Measurements from ENCODE around the gene SLC12A8.
A peak's percentile ranks its signal among the peaks of the same experiment; 100 is the strongest.

The SLC12A8 gene, protein sequence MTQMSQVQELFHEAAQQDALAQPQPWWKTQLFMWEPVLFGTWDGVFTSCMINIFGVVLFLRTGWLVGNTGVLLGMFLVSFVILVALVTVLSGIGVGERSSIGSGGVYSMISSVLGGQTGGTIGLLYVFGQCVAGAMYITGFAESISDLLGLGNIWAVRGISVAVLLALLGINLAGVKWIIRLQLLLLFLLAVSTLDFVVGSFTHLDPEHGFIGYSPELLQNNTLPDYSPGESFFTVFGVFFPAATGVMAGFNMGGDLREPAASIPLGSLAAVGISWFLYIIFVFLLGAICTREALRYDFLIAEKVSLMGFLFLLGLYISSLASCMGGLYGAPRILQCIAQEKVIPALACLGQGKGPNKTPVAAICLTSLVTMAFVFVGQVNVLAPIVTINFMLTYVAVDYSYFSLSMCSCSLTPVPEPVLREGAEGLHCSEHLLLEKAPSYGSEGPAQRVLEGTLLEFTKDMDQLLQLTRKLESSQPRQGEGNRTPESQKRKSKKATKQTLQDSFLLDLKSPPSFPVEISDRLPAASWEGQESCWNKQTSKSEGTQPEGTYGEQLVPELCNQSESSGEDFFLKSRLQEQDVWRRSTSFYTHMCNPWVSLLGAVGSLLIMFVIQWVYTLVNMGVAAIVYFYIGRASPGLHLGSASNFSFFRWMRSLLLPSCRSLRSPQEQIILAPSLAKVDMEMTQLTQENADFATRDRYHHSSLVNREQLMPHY

DNA sequence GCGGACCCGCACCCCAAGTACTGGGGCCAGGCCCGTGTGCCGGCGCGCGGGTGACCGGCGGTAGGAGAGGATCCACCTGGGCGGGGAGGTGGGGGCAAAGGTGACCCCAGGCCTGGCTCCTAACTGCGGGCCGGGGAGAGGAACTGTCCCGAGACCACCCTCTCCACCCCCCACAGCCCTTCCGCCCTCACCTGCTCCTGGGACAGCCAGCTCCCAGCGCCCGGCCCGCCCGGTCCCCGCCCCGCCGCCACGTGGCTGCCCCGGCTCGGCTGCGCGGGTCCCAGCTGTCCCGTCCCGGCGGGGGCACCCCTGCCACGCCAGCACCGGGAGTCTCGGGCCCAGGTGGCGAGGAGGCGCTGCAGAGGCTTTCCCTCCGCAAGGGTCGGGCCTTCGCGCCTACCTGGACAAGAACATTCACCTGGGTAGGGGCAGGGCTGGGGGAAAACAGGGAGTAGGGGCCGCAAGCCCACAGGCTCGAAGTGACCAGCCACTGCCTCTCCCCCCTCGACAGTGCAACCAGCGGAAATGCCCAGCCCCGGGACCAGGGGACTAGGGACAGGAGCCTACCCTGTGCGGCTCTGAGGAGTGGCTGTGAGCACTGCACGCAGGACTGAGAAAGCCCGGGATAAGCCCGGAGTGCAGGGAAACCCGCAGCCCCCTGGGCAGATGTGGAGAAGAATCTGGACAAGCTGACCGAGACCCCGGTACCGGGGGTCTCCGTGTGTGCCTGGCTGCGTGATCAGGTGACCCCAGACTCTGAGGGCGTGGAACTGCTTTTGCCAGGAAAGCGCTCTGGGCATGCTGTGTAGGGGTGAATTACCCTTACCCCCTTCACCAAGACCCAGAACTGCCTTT is at the start of gene SLC12A8:
Gene SLC12A8, minus strand, starts transcription at position 240 of the 855 bp plus-strand sequence. CDS start 1,399 bp downstream, outside the sequence.
- Histone ChIP-seq H3K27ac (ENCODE audit: low read length) (no peak within 1 kb of the TSS), H3K27me3 (ENCODE audit: control insufficient read depth, insufficient read depth, low read length) (peaks cover 14% of the 10 kb centered on the region), H3K4me1 (ENCODE audit: control insufficient read depth, low read depth, low read length) (peaks cover 18% of the 10 kb centered on the region), H3K36me3 (ENCODE audit: control insufficient read depth, low read depth, low read length) (no peaks in the 10 kb centered on the region), H3K9me3 (ENCODE audit: control insufficient read depth, low read depth, low read length) (no peaks in the 10 kb centered on the region), H3K9ac (ENCODE audit: low read length) (peak within 1 kb of the TSS; percentile 63), H3K4me3 (ENCODE audit: low read length) (peak within 1 kb of the TSS; percentile 71)

DNA sequence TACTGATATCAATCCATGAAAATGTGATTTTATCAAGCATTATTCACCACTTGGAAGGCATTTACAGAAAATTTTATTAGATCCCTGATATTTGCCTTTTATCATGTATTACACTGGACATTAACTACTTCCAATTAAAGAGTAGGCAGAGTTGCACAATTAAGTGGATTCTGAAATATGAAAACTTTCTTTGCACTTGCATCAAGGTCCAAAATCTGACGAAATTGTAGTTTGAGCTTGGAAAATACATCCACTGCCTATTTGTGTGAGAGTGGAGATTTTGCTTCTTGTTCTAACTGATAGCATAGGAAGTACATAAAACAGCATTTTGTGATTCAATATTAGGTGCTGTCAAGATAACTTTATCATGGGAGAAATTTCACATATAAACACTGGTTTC is 49.6 kb upstream of the SLC12A8 start:
- Histone ChIP-seq H3K9ac (ENCODE audit: low read length) (no peak overlapping the region), H3K36me3 (ENCODE audit: control insufficient read depth, low read depth, low read length) (peaks cover 3% of the 10 kb centered on the region), H3K27ac (ENCODE audit: low read length) (no peak overlapping the region), H3K4me3 (ENCODE audit: low read length) (no peak overlapping the region), H3K27me3 (ENCODE audit: control insufficient read depth, insufficient read depth, low read length) (no peaks in the 10 kb centered on the region), H3K4me1 (ENCODE audit: control insufficient read depth, low read depth, low read length) (no peaks in the 10 kb centered on the region), H3K9me3 (ENCODE audit: control insufficient read depth, low read depth, low read length) (no peaks in the 10 kb centered on the region)

DNA sequence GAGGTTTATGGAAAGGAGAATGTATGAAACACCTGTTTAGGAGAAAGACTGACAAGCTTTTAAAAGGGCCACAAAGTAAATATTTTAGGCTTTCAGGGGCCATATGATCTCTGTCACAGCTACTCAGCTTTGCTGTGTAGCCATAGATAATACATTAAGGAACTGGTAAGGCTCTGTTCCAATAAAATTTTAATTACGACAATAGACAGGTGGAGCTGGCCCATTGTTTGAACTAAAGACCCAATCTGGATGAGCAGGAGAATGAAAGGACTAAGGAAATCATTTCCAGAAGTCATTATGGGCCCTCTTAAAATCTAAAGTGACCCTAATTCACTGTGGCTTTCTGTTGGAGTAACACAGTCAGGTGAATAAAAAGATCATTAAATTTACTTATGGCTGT is 48.5 kb upstream of the SLC12A8 start:
- Histone ChIP-seq H3K4me1 (ENCODE audit: control insufficient read depth, low read depth, low read length) (no peaks in the 10 kb centered on the region), H3K27me3 (ENCODE audit: control insufficient read depth, insufficient read depth, low read length) (no peaks in the 10 kb centered on the region), H3K4me3 (ENCODE audit: low read length) (no peak overlapping the region), H3K9ac (ENCODE audit: low read length) (no peak overlapping the region), H3K36me3 (ENCODE audit: control insufficient read depth, low read depth, low read length) (peaks cover 3% of the 10 kb centered on the region), H3K27ac (ENCODE audit: low read length) (no peak overlapping the region), H3K9me3 (ENCODE audit: control insufficient read depth, low read depth, low read length) (peaks cover 5% of the 10 kb centered on the region)

DNA sequence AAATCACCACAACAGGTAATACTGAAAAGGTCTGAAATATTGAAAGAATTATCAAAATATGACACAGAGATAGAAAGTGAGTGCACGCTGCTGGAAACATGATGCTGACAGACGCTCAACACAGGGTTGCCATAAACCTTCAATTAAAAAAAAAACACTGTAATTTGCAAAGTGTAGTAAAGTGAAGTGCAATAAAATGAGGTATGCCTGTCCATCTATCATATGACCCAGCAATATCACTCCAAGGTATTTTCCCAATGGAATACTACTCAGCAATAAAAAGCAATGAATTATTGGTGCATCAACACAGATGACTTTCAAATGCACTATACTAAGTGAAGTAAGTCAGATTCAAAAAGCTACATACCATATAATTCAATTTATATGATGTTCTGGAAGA is 47.6 kb upstream of the SLC12A8 start:
- Histone ChIP-seq H3K4me3 (ENCODE audit: low read length) (no peak overlapping the region), H3K9ac (ENCODE audit: low read length) (no peak overlapping the region), H3K27me3 (ENCODE audit: control insufficient read depth, insufficient read depth, low read length) (no peaks in the 10 kb centered on the region), H3K4me1 (ENCODE audit: control insufficient read depth, low read depth, low read length) (no peaks in the 10 kb centered on the region), H3K27ac (ENCODE audit: low read length) (no peak overlapping the region), H3K36me3 (ENCODE audit: control insufficient read depth, low read depth, low read length) (peaks cover 3% of the 10 kb centered on the region), H3K9me3 (ENCODE audit: control insufficient read depth, low read depth, low read length) (peaks cover 5% of the 10 kb centered on the region)

DNA sequence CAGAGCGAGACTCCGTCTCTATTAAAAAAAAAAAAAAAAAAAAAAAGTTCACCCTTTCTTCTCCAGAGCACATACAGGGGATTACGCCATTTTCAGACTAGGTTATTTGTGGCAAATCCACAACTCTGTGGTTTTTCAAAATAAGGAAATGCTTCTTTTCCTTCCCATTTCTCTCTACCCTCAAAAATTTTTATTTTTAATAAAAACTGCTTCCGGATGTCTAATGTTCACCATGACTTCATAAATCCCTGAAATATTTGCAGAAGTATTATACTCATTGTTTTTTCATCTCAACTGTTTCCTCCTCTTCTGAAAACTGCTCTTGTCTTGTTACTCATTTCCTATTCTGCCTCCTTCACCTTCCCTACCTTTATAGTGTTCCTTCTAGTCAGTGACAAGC is 45.0 kb upstream of the SLC12A8 start:
- H3K27me3 ChIP-seq (ENCODE audit: control insufficient read depth, insufficient read depth, low read length) = no peaks in the 10 kb centered on the region
- H3K9me3 ChIP-seq (ENCODE audit: control insufficient read depth, low read depth, low read length) = peaks cover 5% of the 10 kb centered on the region
- no peak overlapping the region for H3K27ac ChIP-seq (ENCODE audit: low read length)
- no peak overlapping the region for H3K4me3 ChIP-seq (ENCODE audit: low read length)
- H3K36me3 ChIP-seq (ENCODE audit: control insufficient read depth, low read depth, low read length) = peaks cover 3% of the 10 kb centered on the region
- no peaks in the 10 kb centered on the region for H3K4me1 ChIP-seq (ENCODE audit: control insufficient read depth, low read depth, low read length)
- H3K9ac ChIP-seq (ENCODE audit: low read length) = no peak overlapping the region

DNA sequence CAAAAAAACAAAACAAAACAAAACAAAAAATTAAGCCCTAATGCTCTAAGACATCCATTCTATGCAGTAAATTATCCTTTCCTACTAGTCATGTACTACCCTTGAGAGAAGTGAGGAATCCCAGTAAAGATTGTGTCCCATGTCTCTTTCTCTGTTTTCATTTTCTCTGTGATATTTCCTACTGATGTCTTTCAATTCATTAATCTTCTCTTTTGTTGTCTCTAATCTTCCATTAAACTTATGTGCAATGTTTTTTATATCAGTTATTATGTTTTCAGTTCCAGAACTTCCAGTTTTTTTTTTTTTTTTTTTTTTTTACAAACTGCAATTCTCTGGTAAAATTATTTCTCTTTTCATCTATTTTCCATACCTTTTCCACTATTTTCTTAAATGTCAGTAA is 44.1 kb upstream of the SLC12A8 start:
- H3K27ac ChIP-seq (ENCODE audit: low read length) = no peak overlapping the region
- peaks cover 5% of the 10 kb centered on the region for H3K9me3 ChIP-seq (ENCODE audit: control insufficient read depth, low read depth, low read length)
- no peaks in the 10 kb centered on the region for H3K4me1 ChIP-seq (ENCODE audit: control insufficient read depth, low read depth, low read length)
- H3K9ac ChIP-seq (ENCODE audit: low read length) = no peak overlapping the region
- peaks cover 3% of the 10 kb centered on the region for H3K36me3 ChIP-seq (ENCODE audit: control insufficient read depth, low read depth, low read length)
- no peak overlapping the region for H3K4me3 ChIP-seq (ENCODE audit: low read length)
- H3K27me3 ChIP-seq (ENCODE audit: control insufficient read depth, insufficient read depth, low read length) = no peaks in the 10 kb centered on the region

DNA sequence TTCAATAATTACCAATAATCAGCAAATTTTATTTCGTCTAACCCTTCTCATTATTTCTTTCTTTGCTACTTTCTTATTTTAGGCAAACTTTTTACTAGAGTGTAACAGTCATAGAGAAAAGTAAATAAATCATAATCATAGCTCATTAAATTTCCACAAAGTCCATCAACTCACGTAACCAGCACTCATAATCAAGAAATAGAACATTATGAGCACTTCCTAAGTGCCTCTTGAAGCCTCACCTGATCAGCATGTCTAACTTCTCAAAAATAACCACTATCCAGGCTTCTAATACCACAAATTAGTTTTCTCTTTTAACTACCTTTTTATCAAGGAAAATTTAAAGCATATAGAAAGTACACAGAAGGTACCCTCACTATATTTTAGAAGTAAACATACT is 38.4 kb upstream of the SLC12A8 start:
- no peak overlapping the region for H3K4me3 ChIP-seq (ENCODE audit: low read length)
- H3K9ac ChIP-seq (ENCODE audit: low read length) = no peak overlapping the region
- no peaks in the 10 kb centered on the region for H3K4me1 ChIP-seq (ENCODE audit: control insufficient read depth, low read depth, low read length)
- H3K27me3 ChIP-seq (ENCODE audit: control insufficient read depth, insufficient read depth, low read length) = no peaks in the 10 kb centered on the region
- H3K9me3 ChIP-seq (ENCODE audit: control insufficient read depth, low read depth, low read length) = no peaks in the 10 kb centered on the region
- H3K27ac ChIP-seq (ENCODE audit: low read length) = no peak overlapping the region
- H3K36me3 ChIP-seq (ENCODE audit: control insufficient read depth, low read depth, low read length) = no peaks in the 10 kb centered on the region

DNA sequence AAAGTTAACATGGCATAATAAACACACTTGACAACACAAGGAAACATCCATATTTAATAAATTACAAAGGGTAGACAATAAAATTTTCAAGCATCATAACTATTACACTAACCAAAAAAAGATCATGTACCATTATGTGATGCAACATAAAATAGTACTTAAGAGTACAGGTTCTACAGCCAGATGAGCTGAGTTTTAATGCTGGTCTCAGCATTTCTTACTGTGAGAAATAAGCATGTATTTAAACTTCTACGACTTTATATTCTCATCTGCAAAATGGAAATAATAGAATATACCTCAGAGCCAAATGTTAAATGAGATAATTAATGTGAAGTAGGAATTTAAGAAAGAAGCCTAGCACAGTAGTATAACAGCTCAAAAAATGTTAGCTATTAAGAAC is 33.7 kb upstream of the SLC12A8 start:
- no peaks in the 10 kb centered on the region for H3K27me3 ChIP-seq (ENCODE audit: control insufficient read depth, insufficient read depth, low read length)
- no peaks in the 10 kb centered on the region for H3K9me3 ChIP-seq (ENCODE audit: control insufficient read depth, low read depth, low read length)
- no peak overlapping the region for H3K27ac ChIP-seq (ENCODE audit: low read length)
- H3K4me1 ChIP-seq (ENCODE audit: control insufficient read depth, low read depth, low read length) = no peaks in the 10 kb centered on the region
- H3K36me3 ChIP-seq (ENCODE audit: control insufficient read depth, low read depth, low read length) = no peaks in the 10 kb centered on the region
- H3K9ac ChIP-seq (ENCODE audit: low read length) = no peak overlapping the region
- H3K4me3 ChIP-seq (ENCODE audit: low read length) = no peak overlapping the region

DNA sequence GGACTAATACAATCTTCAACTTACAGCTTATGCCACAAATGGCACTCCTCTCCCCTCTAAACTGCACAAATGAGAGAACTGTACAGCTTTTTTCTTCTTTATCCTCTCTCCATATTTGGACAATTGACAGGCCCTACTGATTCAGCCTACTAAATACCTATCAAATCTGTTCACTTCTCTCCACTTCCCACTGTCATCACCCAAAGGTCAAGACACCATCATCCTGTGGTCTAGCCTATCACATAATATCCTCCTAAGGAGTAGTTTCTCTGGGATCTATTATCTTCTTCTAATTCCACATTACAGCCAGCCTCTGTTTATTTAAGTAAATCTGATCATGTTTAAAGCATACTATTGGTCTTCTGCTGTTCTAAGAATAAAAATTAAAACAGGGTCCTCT is 33.0 kb upstream of the SLC12A8 start:
- Histone ChIP-seq H3K27ac (ENCODE audit: low read length) (no peak overlapping the region), H3K36me3 (ENCODE audit: control insufficient read depth, low read depth, low read length) (no peaks in the 10 kb centered on the region), H3K9me3 (ENCODE audit: control insufficient read depth, low read depth, low read length) (no peaks in the 10 kb centered on the region), H3K9ac (ENCODE audit: low read length) (no peak overlapping the region), H3K27me3 (ENCODE audit: control insufficient read depth, insufficient read depth, low read length) (no peaks in the 10 kb centered on the region), H3K4me1 (ENCODE audit: control insufficient read depth, low read depth, low read length) (no peaks in the 10 kb centered on the region), H3K4me3 (ENCODE audit: low read length) (no peak overlapping the region)

DNA sequence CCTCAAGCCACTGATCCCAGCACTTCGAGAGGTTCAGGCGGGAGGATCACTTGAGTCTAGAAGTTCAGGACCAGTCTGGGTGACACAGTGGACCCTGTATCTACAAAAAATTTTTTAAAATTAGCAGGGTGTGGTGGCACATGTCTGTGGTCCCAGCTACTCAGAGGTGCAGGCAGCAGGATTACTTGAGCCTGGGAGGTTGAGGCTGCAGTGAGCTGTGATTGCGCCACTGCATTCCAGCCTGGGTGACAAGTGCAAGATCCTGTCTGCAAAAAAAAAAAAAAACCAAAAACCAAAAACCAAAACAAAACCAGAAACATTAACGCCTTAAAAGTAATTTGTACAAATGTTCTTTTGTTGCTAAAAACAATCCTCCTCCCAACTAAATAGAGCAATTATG is 27.9 kb upstream of the SLC12A8 start:
- no peaks in the 10 kb centered on the region for H3K9me3 ChIP-seq (ENCODE audit: control insufficient read depth, low read depth, low read length)
- H3K27ac ChIP-seq (ENCODE audit: low read length) = no peak overlapping the region

DNA sequence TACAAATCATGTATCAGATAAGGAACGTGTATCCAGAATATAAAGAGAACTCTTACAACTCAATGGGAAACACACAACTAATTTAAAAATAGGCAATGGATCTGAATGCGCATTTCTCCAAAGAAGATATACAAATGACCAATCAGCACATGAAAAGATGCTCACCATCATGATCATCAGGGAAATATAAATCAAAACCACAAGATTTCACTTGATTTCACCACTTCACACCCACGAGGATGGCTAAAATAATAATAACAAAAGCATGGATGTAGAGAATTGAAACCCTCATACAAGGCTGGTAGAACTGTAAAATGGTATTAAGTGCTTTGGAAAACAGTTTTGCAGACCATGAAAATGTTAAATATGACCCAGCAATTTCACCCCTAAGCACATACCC is 26.7 kb upstream of the SLC12A8 start:
- H3K4me3 ChIP-seq (ENCODE audit: low read length) = no peak overlapping the region
- no peaks in the 10 kb centered on the region for H3K4me1 ChIP-seq (ENCODE audit: control insufficient read depth, low read depth, low read length)
- H3K27ac ChIP-seq (ENCODE audit: low read length) = no peak overlapping the region
- H3K27me3 ChIP-seq (ENCODE audit: control insufficient read depth, insufficient read depth, low read length) = no peaks in the 10 kb centered on the region
- no peaks in the 10 kb centered on the region for H3K36me3 ChIP-seq (ENCODE audit: control insufficient read depth, low read depth, low read length)
- H3K9ac ChIP-seq (ENCODE audit: low read length) = no peak overlapping the region
- H3K9me3 ChIP-seq (ENCODE audit: control insufficient read depth, low read depth, low read length) = no peaks in the 10 kb centered on the region

More for the DNA sequence above, 27.9 kb upstream of the SLC12A8 start:
- H3K27me3 ChIP-seq (ENCODE audit: control insufficient read depth, insufficient read depth, low read length) = no peaks in the 10 kb centered on the region
- H3K36me3 ChIP-seq (ENCODE audit: control insufficient read depth, low read depth, low read length) = no peaks in the 10 kb centered on the region
- no peak overlapping the region for H3K9ac ChIP-seq (ENCODE audit: low read length)
- H3K4me1 ChIP-seq (ENCODE audit: control insufficient read depth, low read depth, low read length) = no peaks in the 10 kb centered on the region
- no peak overlapping the region for H3K4me3 ChIP-seq (ENCODE audit: low read length)
